ENCODE measurements around the gene DCLRE1A. TPM values are rescaled to one million over a fixed set of nuclear protein-coding genes. Genes with fewer than 3 reads are reported as not detected.

DCLRE1A gene
- total RNA-seq, 4 donors from 2014 or later, result 1.9 to 4.6 (median 3.8) TPM

GRCh38 chr10:113882240-113882639 lies 28.4 kb upstream of the DCLRE1A start:
- 82 to 94% methylated on average over 2 of the region's 2 CpGs for WGBS, 2 donors (ENCODE audit: low coverage in 1 of 2)
- in situ Hi-C loops (cut with MboI; ENCODE audit: low pct_ligation_motif_present in 1 of 4, low pct_unique_long_range_greater_than_20kb in 1 of 4, low sequenced_read_pairs in 3 of 4), result no loop called here
- no peaks in the 10 kb centered on the region for H3K27me3 ChIP-seq
- no peak overlapping the region for H3K4me3 ChIP-seq
- H3K27ac ChIP-seq, result no peak overlapping the region
- peaks cover 0 to 53% (median 1%) of the 10 kb centered on the region in 4 donors for H3K36me3 ChIP-seq
- intact Hi-C loops (cut with DNase I; ENCODE audit: low total_unique reads), result no loop called here
- no peak for TF ChIP-seq EP300 (IDR thresholded peaks at IDR 0.05; ENCODE audit: low read depth)
- TF ChIP-seq POLR2AphosphoS5 (IDR thresholded peaks at IDR 0.05), result no peak
- TF ChIP-seq POLR2A (IDR thresholded peaks at IDR 0.05), result no peak
- no peak for TF ChIP-seq CTCF (IDR thresholded peaks at IDR 0.05)
- H3K4me1 ChIP-seq, result no peaks in the 10 kb centered on the region
- DNase-seq, result no peak
- H3K9me3 ChIP-seq, result no peaks in the 10 kb centered on the region

GRCh38 chr10:113880236-113880635 lies 26.4 kb upstream of the DCLRE1A start:
- peaks cover 0 to 33% (median 1%) of the 10 kb centered on the region in 4 donors for H3K36me3 ChIP-seq
- H3K9me3 ChIP-seq, result no peaks in the 10 kb centered on the region
- 81 to 88% methylated on average over 1 of the region's 1 CpG for WGBS, 2 donors (ENCODE audit: low coverage in 1 of 2)
- no peaks in the 10 kb centered on the region for H3K27me3 ChIP-seq
- H3K27ac ChIP-seq, result no peak overlapping the region
- intact Hi-C loops (cut with DNase I; ENCODE audit: low total_unique reads), result no loop called here
- no peaks in the 10 kb centered on the region for H3K4me1 ChIP-seq
- H3K4me3 ChIP-seq, result no peak overlapping the region
- TF ChIP-seq POLR2A (IDR thresholded peaks at IDR 0.05), result no peak
- no peak for TF ChIP-seq POLR2AphosphoS5 (IDR thresholded peaks at IDR 0.05)
- no peak for TF ChIP-seq CTCF (IDR thresholded peaks at IDR 0.05)
- TF ChIP-seq EP300 (IDR thresholded peaks at IDR 0.05; ENCODE audit: low read depth), result no peak
- DNase-seq, result no peak
- in situ Hi-C loops (cut with MboI; ENCODE audit: low pct_ligation_motif_present in 1 of 4, low pct_unique_long_range_greater_than_20kb in 1 of 4, low sequenced_read_pairs in 3 of 4), result no loop called here

DNA sequence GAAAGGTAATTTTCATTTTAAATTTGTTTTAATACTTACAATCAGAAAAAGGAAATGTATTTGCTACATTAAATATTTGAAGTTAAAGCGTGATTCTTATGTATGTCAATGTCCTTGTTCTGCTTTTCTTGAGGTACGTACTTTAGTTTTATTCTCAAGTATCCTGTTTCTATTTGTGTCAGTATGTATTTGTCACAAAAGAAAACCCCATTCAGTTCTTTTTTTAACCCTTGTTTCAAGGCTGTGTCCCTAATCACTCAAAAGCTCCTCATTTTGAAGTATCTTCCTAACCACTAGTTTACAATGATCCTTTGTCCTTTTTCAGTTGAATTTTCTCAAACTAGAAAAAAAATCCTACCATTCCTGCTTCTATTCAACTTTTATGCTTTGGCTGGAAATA lies 25.8 kb upstream of the DCLRE1A start:
- no peak overlapping the region for H3K4me3 ChIP-seq
- H3K36me3 ChIP-seq, result peaks cover 0 to 32% (median 1%) of the 10 kb centered on the region in 4 donors
- 70 to 79% methylated on average over 2 of the region's 2 CpGs for WGBS, 2 donors (ENCODE audit: low coverage in 1 of 2)
- DNase-seq, result no peak
- no peak overlapping the region for H3K27ac ChIP-seq
- no peaks in the 10 kb centered on the region for H3K4me1 ChIP-seq
- intact Hi-C loops (cut with DNase I; ENCODE audit: low total_unique reads) (no loop called here), in situ Hi-C loops (cut with MboI; ENCODE audit: low pct_ligation_motif_present in 1 of 4, low pct_unique_long_range_greater_than_20kb in 1 of 4, low sequenced_read_pairs in 3 of 4) (no loop called here)
- TF ChIP-seq EP300 (IDR thresholded peaks at IDR 0.05; ENCODE audit: low read depth), result no peak
- no peak for TF ChIP-seq POLR2AphosphoS5 (IDR thresholded peaks at IDR 0.05)
- no peak for TF ChIP-seq POLR2A (IDR thresholded peaks at IDR 0.05)
- TF ChIP-seq CTCF (IDR thresholded peaks at IDR 0.05), result no peak
- no peaks in the 10 kb centered on the region for H3K9me3 ChIP-seq
- no peaks in the 10 kb centered on the region for H3K27me3 ChIP-seq

DNA sequence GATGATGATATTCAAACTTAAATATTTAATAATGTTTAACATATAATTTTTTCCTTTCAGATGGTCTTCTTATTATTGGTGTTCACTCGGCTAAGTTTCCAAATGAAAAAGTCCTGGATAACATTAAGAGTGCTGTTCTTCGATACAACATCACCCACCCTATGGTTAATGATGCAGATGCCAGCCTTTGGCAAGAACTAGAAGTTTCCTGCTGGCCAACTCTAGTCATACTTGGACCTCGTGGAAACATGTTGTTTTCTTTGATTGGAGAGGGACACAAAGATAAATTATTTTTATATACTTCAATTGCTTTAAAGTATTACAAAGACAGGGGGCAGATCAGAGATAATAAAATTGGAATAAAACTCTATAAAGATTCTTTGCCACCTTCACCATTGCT lies 22.6 kb upstream of the DCLRE1A start:
- Histone ChIP-seq H3K27me3 (no peaks in the 10 kb centered on the region), H3K27ac (no peak overlapping the region), H3K9me3 (peaks cover 0 to 8% of the 10 kb centered on the region in 2 donors), H3K4me3 (no peak overlapping the region), H3K4me1 (no peaks in the 10 kb centered on the region), H3K36me3 (peaks cover 0 to 19% (median 0%) of the 10 kb centered on the region in 4 donors)
- intact Hi-C loops (cut with DNase I; ENCODE audit: low total_unique reads) (no loop called here), in situ Hi-C loops (cut with MboI; ENCODE audit: low pct_ligation_motif_present in 1 of 4, low pct_unique_long_range_greater_than_20kb in 1 of 4, low sequenced_read_pairs in 3 of 4) (no loop called here)
- WGBS, 2 donors (ENCODE audit: low coverage in 1 of 2), result 82 to 83% methylated on average over 3 of the region's 3 CpGs
- TF ChIP-seq EP300 (IDR thresholded peaks at IDR 0.05; ENCODE audit: low read depth), result no peak
- no peak for TF ChIP-seq CTCF (IDR thresholded peaks at IDR 0.05)
- no peak for TF ChIP-seq POLR2A (IDR thresholded peaks at IDR 0.05)
- TF ChIP-seq POLR2AphosphoS5 (IDR thresholded peaks at IDR 0.05), result no peak
- DNase-seq, result no peak
